HG03378 (cell line): ENCODE data around the gene GTF3A.

Experiments
- ATAC-seq: cut with Tn5 transposase; IDR thresholded peaks from one replicate; pipeline ENCODE4 v1.9.1; 2021; ENCODE audit warnings: mild to moderate bottlenecking, moderate library complexity; ENCODE audit not compliant: unreplicated experiment

The GTF3A gene

DNA sequence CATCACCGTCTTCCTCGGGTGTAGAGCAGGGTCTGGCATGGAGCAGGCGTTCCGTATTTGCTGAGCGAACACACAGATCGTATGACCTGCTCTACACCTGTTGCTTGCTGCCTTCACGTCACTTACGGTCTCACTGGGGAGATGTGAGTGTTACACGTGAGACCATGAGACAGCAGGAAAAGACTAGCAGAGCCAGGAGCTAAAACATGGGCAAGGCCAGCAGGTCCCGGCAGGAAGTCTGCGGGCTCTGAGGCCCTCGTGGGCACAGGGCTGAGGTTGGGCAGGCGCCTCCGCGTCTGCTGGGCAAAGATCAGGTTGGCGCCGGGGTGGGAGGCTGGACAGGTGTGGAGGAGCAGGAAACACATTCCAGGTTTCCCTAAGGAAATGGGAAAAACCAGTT is 19.7 kb upstream of the GTF3A start:
- no peak for ATAC-seq

GRCh38 chr13:27405546-27406134 is 18.8 kb upstream of the GTF3A start:
- no peak for ATAC-seq

GRCh38 chr13:27406178-27406939 is 18.1 kb upstream of the GTF3A start:
- no peak for ATAC-seq

DNA sequence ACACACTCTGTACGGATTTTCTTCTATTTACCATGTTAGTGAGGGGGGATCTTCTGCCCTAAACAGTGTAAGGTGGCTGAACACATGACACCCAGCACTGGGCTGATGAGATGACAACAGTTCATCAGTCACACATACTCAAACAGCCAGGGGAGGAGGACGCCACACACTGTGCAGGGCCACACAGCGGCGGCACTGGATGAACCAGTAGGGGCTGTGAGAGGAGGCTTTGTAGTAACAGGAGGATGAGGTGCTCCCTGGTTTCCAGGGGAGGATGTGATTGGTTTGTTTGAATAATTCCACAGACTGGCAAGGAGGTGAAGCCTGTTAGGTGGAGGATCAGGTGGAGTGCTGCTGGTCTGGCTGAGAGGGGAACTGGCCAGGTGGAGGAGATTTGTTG is 16.3 kb upstream of the GTF3A start:
- ATAC-seq, result no peak

- no peak for ATAC-seq
These were observed 15.4 kb upstream of the GTF3A start for GRCh38 chr13:27409013-27409412.

DNA sequence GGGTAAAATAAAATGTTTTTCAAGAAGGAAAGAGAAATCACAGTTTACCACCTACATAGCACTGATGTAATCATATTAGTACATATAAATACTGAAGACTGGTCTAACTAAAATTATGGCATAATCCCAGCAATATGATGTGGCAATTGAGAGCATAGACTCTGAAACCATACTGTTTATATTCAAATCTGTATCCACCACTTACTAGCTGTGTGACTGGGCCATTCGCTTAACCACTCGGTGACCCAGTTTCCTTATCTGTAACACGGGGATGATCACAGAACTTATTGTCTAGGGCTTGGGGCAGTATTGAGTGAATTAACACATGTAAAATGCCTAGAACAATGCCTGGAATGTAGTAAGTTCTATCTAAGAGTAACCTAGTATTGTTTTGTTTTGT is 13.1 kb upstream of the GTF3A start:
- ATAC-seq, result no peak

- ATAC-seq, result no peak
These were observed 9.3 kb upstream of the GTF3A start for GRCh38 chr13:27415116-27415515.

DNA sequence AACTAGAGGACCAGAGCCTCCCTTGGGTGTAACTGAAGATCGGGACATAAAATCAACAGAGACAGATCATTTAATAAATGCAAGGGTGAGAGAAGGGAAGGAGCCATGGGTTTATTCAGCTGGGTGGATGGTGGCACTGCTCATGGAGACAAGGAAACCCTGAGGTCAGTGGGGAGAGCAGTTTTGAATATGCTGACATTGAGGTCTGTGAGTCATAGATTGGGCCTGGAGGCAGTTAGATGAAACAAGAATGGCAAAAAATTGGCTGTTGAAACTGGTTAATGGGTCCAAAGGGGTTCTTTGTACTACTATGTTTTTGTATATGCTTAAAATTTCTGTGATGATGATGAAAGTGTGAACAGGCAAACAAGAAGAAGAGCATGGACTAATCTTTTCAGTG is 5.1 kb upstream of the GTF3A start:
- no peak for ATAC-seq

- no peak for ATAC-seq
These were observed 3.1 kb upstream of the GTF3A start for GRCh38 chr13:27421101-27421871.

DNA sequence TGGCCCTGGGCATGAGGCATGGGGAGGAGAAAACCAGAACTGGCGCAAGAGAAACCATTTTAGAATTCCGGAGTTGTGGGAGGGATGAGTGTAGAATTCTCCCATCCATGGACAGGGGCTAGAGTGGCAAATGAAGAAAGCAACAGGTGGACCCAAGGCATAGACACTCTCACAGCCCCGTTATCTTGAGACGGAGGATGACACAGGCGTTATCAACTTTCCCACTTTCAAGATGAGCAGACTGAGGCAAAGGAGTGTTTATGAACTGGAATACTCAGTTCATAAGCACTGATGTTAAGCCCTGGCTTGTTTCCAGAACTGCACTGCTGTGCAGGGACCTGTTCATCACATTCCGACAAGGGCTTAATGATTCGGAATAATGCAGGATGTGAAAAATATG is 1.1 kb upstream of the GTF3A start:
- no peak for ATAC-seq

DNA sequence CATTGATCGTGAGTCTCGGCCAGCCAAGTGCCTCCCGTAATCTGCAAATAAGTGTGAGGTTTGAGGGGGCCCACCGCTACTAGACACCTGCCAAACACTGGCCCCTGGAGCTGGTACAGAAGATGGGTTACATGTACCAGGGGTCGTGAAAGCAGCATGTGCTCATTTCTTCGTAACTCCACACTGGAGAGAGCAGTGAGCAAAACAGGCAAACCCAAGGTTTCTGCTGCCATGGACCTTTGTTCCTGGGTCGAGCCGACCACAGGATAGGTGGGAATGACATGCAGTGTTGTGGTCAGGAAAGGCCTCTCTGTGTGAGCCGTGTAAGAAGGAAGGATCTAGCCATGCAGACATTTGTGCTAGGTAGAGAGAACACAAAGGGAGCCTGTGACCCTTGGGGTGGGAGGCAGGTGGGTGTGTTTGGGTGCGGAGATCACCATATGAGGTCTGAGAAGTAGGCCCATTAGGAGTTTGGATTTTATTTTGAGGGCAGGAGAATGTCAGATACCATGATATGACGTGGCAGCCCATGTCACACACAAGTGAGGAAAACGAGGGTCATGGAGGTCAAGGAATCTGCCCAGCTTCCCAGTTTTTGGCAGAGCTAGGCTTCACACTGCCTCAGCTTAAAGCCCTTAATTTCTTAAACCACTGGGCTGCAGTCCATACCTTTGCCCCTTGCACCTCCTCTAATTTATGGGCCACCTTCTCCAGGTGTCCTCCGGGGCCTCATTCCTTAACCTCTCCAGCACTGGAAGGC is 919 bp downstream of the GTF3A start:
- no peak for ATAC-seq

DNA sequence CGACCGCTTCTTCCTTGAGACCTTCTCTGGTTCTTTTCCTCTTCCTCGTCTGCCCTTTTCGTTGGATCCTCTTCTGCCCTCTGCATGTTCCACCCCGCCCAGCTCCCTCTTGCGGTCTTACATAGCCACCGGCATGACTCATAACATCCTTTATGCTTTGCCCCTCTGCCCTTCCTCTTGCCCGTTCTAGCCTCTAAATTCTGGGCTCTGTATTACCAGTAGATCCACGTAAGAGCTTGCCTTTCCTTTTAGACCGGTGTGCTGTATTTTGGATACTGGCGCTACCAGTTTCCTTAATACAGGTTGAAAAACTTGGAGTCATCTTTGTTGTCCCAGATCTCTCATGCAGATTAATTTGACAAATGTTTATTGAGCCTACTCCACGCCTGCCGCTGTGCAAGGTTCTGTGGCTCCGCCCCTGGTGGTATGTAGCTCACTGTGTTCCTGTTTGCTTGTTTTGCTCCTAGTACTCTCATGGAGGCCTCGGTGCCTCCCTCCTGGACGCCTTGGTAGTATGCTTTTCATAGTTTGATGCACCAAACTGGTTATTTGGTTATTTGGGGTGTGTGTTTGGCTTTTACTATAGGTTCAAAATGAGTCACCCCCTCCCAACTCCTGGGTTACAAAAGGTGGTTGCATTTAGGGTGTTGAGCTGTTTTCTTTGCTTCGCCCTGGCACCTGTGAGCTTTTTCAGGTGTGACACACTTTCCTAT is 1.7 kb downstream of the GTF3A start:
- ATAC-seq, result peak; percentile 78

DNA sequence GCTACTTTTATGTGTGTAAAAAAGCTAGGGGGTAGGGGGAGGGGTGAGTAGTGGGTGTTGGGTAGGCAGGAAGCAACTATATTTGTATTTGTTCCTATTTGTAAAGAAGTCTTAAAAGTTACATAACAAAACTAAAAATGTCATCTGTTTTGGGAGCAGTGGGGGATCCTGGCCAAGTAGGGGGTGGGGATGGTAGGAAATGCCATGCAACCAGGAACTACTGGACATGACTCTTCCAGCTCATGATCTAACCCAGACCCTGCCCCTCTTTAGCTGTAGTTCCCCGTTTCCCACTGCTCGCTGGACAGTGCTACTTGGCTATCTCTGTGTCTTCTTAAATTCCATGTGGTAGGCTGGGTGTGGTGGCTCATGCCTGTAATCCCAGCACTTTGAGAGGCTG is 3.2 kb downstream of the GTF3A start:
- no peak for ATAC-seq

GRCh38 chr13:27428160-27428559 is 3.7 kb downstream of the GTF3A start:
- no peak for ATAC-seq

DNA sequence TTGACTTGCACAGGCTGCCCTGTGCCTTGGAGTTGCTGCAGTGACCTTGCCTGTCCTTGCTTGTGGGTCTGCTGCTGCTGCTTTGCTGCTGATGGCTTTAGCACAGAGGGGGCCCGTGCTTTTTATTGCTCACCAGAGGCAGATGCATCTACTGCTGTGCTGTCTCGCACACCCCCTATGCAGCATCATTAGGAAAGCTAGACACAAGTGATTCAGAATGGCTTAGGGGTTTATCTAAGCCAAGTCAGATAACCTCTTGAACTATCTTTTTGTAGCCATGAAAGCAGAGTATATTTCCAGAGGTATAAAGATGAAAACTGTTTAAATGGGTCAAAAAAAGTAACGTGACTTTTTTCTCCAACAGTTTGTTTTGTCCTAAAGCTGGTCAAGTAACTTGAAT is 7.8 kb downstream of the GTF3A start:
- no peak for ATAC-seq

DNA sequence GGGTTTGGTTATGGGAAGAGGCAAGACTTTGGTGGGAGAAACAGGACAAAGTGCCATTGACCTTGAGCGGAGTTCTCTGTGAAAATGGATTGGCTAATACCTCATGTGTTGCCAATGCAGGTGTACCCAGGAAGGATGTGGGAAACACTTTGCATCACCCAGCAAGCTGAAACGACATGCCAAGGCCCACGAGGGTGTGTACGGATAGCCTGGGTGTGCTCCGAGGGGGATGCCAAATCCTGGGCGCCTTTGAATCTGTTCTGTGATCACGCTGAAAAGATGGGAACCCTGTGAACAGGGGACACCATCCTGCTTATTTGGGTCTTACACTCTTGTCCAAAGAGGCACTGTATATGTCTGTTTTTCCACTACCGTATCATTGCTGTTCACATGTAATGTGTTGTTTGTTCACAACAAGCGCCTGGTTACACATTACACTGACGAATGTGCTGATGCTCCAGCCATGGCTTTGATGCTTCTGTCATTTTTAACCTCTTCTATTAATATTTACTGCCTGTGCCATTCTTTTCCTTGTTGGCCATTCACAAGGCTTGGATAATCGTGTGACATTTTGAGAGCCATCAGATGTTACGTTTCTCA is 8.3 kb downstream of the GTF3A start:
- ATAC-seq, result no peak

GRCh38 chr13:27437126-27437525 is 12.7 kb downstream of the GTF3A start:
- no peak for ATAC-seq

DNA sequence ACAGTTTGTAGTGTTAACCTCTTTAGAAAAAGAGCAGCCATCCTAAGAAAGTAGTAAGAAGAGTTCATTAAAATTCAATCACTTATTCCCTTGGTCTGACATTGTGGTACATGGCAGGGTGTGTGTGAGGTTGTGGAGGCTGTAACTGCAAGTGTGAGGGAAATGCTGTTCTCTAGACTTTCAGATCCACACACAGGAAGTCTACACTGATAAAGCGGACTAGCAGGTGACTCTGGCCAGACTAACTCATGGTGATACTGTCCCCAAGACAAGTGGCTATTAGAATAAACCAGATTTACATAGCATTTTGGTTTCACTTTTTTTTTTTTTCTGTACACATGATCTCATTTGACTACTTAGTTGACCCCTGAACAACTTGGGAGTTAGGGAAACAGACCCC is 16.0 kb downstream of the GTF3A start:
- ATAC-seq, result no peak

DNA sequence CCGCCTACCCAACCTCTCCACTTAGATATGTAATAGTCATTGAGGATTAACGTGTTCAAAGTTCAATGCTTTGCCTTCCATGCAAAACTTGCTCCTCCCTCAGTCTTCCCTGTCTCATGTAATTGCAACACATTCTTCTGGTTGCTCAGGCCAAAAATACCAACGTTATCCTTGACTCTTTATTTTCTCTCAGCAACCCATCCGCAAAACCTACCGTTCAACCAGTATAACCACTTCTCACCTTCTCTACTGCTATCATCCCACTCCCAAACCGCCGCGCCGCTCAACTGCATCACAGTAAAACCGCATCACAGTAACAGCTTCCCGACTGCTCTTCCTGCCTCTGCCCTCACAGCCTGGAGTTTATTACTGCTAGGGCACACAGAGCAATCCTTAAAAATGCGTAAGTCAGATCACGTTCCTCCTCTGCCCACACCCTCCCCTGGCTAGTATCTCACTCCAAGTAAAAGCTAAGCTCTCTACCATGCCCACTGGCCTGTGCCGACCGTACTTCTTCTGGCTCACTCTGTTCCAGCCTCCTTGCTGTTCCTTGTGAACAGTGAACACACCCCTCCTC is 17.7 kb downstream of the GTF3A start:
- ATAC-seq, result no peak

- no peak for ATAC-seq
These were observed 18.4 kb downstream of the GTF3A start for GRCh38 chr13:27442797-27443196.
